Measurements from ENCODE around the gene WDR38.

WDR38 gene

GRCh38 chr9:124859803-124860581 is 6.7 kb downstream of the WDR38 start:
- DNase-seq, result peak; percentile 23

DNA sequence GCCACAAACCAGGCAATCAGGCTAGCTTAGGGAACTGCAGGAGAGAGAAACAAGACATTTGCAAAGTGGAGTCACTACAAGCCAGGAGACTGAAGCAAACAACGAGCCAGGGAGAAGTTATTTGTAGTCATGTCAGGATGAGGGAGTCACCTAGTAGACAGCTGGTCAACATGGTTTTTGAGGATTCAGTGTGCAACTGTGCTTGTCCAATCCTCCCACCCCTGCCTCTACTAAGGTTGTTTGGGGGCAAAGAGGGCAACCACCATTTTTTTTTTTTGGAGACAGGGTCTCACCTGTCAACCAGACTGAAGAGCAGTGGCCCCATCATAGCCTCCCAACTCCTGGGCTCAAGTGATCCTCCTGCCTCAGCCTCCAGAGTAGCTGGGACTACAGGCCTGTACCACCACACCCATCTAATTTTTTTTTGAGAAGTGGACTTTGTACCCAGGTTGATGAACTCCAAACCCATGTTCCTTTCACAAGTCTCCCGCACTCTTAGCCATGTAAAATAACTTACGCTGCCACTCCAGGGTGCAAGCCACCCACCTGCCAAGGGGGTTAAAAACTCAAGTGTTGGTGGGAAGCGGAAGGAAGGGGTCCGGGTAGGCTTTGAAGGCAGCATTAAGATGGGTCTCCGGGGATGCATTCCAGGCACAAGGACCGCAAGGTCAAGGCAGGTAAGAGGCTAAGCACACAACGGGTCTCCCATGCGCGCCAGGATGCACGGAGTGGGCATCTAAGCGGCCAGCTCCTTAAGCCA is 7.5 kb downstream of the WDR38 start:
- no peak for DNase-seq

DNA sequence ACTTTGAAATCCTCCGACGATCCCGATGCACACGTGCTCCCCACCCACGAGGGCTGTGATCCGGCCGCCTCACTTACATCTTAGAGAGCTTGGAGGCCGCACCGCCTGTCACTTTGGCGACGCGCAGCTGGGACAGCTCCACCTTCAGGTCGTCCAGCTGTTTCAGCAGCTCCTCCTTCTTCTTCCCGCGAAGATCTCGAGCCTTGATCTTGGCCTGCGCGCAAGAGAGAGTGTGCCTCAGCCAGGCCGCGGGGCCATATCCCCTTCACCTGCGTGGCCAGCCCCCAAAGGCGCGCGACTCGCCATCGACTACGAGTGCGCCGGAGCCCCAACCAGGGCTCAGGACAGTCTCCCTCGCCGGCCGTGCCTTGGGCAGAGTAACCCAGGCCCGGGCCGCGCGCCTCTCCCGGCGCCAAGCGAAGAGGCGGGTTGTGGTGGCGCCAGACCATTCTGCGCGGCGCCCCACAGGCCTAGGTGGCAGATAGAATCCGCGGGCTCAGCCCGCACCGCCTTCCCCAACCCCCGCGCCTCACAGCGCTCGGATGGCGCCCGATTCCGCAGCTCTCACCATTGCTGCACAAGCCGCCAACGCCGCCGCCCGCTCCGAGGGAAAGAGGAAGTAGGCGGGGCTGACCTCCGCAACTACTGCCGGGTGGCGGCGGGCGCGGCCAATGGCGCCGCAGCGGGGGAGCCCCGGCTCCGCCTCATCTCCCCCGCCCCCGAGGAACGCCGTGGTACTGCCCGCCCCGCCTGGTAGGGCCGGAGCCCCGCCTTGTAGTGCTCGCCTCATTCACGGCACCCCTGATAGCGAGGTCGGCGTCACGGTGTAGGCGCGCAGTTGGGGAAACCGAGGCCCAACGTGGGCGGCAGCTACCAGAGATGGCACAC is 8.3 kb downstream of the WDR38 start, which contains the start of the genes ARPC5L and RPL35:
TSS of gene ARPC5L (plus strand) at position 789 of the 888 bp plus-strand sequence. CDS start 7,161 bp downstream, outside the sequence.
TSS of gene RPL35 (minus strand) at position 616 of the 888 bp plus-strand sequence. CDS start at position 571, 45 bp downstream.
- DNase-seq, result peak; percentile 95

GRCh38 chr9:124863371-124863871 is 10.2 kb downstream of the WDR38 start:
- DNase-seq, result no peak

GRCh38 chr9:124868511-124869465 is 15.5 kb downstream of the WDR38 start:
- DNase-seq, result peak; percentile 90

- peak; percentile 54 for DNase-seq
Measured at GRCh38 chr9:124869466-124869985, 16.3 kb downstream of the WDR38 start.

GRCh38 chr9:124869986-124870560 is 16.8 kb downstream of the WDR38 start:
- peak; percentile 56 for DNase-seq

- peak; percentile 17 for DNase-seq
Measured at GRCh38 chr9:124870723-124871122, 17.5 kb downstream of the WDR38 start.

GRCh38 chr9:124871156-124871561 is 17.9 kb downstream of the WDR38 start:
- peak; percentile 23 for DNase-seq

GRCh38 chr9:124873664-124874063 is 20.4 kb downstream of the WDR38 start:
- no peak for DNase-seq

DNA sequence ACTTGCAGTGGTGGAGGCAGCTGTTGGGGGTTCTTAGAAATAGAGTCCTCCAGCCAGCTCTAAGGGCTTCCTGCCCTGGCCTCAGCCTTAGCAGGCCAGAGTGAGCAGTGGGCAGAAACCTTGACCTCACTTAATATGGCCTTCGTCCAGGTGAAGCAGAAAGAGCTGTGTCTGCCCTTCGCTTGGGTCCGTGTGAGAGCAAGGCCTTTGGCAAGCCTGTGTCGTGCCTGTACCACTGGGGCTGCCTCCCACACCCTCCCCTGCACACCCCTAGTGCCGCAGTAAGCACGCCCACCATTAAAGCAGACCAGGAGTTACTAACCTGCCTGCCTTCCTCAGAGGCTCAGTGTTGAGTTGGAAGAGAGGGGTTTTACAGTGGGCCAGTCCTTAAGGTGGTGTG is 22.2 kb downstream of the WDR38 start:
- no peak for DNase-seq

DNA sequence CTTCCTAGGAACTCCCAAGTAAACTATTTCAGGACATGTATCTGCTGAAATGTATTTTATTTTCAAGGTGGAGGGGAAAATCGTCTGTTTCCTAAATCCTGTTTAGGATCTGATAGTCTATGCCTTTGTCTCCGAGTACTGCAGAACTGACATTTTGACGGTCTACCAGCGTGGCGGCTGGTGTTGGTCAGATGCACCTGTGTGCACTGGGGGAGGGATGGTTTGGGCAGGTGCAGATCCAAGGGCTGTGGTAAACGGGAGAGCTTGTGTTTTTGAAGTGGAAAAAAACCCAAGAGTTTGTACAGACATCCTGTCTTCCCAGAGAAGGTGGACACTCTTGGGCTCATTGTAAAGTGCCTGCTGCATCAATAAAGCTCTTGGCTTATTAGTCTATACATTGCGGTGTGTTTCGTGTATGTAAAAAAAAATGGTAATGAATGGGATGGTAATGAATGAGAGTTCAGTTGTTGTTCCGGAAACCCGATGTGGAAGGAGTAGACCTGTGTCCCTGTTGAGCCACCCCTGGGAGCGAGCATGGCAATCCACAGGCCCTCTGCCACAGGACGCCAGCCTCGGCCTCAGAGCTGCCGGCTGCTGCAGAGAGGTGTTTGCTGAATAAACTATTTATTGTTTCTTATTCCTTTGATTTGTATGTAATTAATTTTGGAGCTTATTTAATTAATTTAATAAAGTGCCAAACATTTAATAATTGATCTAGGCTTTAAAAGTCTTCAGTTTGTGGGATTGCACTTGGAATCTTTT is 23.9 kb downstream of the WDR38 start:
- DNase-seq, result peak; percentile 6

DNA sequence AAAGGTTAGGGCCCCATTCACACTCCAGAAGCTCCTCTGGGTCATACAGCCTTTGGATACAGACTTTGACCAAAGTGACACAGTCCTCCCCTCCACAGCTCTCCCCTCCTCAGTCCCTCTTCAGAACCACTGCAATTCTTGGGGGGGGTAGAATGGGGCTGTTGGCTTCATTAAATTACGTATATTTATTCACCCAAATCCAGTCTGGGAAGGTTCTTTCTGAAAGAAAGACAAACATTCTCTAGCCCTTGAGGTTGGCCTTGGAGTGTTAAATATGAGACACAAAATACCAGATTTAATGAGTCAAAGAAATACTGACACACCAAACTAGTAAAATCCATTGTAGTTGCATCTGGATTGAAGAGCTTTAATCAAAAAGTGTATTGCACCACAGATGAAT is 24.8 kb downstream of the WDR38 start:
- DNase-seq, result no peak

DNA sequence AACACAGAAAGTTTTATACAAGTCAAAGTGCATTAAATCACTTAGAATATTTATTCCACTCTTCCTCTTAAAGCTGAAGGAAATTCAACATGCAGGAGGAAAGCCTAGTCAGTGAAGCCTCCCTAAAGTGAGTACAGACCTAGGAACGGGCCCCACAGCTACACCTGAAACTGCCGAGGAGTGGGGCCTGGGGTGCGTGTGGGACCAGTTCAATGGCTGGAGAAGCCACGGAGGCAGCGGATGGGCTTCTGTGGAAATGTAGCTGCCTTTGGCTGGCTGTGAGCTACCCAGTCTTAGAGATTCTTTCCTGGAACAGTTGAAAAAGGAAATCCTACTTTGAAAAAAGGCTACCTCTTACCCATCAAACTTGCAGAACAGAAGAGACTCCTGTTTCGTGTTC is 25.3 kb downstream of the WDR38 start:
- DNase-seq, result no peak

GRCh38 chr9:124879226-124879625 is 26.0 kb downstream of the WDR38 start:
- no peak for DNase-seq

- DNase-seq, result no peak
Measured at GRCh38 chr9:124880501-124880900, 27.2 kb downstream of the WDR38 start.

DNA sequence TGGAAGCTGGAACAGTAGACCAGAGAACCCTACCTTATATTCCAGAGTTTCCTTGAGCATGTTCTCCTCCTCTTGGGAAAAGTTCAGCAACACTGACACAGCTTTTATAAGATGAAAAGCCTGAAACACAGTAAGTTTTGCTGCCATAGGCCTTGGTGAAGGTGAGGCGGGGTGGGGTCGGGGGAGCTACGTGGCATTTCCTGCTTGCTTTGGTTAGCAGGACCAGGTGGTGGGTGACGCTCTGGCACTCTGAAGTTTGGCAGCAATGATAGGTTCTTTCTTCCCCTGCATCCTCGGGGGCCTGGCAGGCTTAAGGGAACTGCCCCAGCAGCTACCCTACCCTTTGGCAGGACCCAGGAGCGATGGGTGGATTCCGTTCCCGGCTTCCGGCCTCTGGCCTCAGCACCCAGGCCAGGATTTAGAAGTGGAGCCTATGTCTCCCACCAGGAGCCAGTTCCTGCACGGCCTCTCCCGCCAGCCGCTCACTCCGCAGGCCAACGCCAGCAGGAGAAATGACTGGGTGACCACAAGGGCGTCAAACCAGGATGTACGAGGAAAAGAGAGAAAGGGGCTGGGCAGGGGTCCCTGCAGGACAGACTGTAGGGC is 28.0 kb downstream of the WDR38 start:
- DNase-seq, result no peak

DNA sequence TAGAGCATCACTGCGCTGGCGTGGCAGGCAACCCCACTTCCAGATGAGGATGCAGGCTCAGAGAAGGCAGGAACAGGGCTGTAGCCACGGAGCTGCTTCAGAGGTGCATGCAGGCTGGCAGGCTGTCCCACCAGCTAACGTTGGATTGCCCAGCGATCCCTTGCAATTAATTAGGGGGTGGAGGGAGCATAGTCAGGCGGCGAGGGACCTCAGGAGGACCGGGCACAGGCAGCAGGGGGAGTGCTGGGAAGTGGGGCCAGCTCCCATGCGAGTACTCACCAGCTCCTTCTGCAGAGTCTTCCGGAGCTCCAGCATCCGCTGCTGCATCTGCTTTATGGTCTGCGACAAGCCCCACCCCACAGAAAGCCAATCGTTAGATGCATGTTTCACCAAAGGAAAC is 29.0 kb downstream of the WDR38 start:
- DNase-seq, result no peak

GRCh38 chr9:124884376-124884775 is 31.1 kb downstream of the WDR38 start:
- no peak for DNase-seq

DNA sequence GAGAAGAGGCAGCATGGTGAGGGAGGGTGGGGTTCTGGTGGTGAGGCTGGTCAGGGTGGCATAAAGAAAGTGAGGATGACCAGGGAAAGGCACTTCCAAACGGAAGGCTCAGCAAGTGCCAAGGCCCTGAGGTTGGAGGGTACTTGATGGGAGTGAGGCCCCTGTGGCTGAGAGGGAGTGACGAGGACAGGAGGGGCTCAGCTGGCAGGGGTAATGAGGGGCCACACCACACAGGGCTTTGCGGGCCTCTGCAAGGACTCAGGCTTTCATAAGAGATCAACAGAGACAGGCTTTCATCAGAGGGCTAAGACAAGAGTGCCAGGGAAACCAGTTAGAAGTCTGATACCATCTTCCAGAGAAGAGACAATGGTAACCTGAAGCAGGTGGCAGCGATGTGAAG is 32.3 kb downstream of the WDR38 start:
- no peak for DNase-seq

Data from left hindlimb (tissue), 1 donor.